ENCODE results near the gene ATPAF2.
A peak's percentile ranks its signal among the peaks of the same experiment; 100 is the strongest.

The ATPAF2 gene

GRCh38 chr17:18031955-18032354 lies 7.0 kb downstream of the ATPAF2 start:
- TF ChIP-seq CTCF (conservative IDR thresholded peaks at IDR 0.05; ENCODE audit: low read depth, low read length) = no peak
- H3K4me3 ChIP-seq (ENCODE audit: low read depth, low read length) = no peak overlapping the region
- DNase-seq (ENCODE audit: low read depth) = peak; percentile 39

- DNase-seq (ENCODE audit: low read depth) = no peak
- TF ChIP-seq CTCF (conservative IDR thresholded peaks at IDR 0.05; ENCODE audit: low read depth, low read length) = no peak
- H3K4me3 ChIP-seq (ENCODE audit: low read depth, low read length) = no peak overlapping the region
Observed at GRCh38 chr17:18028952-18029540, 9.9 kb downstream of the ATPAF2 start.

DNA sequence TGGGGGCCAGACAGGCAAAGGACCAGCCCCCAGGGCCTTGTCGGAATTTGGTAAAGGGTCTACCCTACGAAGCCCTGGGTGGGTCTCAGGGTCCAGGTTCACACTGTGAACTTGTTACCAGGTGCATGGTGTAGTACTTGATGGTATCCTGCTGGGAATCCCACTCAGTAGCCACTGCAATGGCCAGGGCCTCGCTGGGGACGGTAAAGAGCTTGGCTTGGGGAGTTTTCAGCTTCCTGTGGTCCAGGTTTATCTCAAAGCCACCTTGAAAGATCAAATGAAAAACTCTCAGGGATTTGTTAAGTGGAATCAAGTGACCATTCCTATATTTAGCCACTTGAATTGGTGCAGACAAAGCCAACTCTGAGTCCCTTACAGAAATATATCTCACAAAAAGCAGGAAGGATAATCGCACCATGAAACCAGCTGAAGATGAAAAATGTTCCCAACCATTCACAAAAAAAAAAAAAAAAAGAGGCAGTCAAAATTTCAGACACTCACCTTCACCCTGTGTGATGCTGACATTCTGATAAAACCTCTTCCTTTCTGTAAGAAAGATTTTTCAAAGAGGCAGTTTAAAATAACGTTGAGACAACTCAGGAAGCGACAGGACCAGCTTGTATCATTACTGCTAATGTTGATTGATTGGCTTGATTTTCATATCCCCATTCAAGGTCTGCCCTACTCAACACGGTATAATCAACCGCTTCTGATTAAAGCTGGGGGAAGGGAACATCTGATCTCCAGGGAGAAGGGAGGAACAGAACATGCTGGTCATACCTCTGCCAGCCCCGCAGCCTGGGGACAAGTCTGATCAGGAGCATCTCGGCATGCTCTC lies 10.6 kb downstream of the ATPAF2 start:
- H3K4me3 ChIP-seq (ENCODE audit: low read depth, low read length) = no peak overlapping the region
- TF ChIP-seq CTCF (conservative IDR thresholded peaks at IDR 0.05; ENCODE audit: low read depth, low read length) = no peak
- no peak for DNase-seq (ENCODE audit: low read depth)

DNA sequence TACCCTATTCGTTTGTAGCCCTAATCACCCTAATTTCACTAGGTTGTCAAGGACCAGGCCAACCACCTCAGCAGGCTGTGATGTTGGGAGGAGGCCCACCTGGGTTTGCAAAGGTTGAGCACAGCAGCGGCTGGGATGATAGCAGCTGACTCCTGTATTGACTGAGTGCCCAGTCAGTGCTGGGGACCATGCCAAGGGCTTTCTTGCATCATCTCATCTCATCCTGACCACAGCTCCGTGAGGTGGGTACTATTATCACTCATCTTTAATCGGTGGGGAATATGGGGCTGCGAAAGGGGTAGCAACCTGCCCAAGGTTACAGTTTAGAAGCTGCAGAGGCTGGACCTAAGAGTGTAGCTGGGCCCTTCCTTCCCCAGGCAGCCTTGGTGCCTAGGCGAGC lies 11.7 kb downstream of the ATPAF2 start:
- no peak for DNase-seq (ENCODE audit: low read depth)
- TF ChIP-seq CTCF (conservative IDR thresholded peaks at IDR 0.05; ENCODE audit: low read depth, low read length) = no peak
- no peak overlapping the region for H3K4me3 ChIP-seq (ENCODE audit: low read depth, low read length)

GRCh38 chr17:18025945-18026776 lies 12.8 kb downstream of the ATPAF2 start:
- no peak for TF ChIP-seq CTCF (conservative IDR thresholded peaks at IDR 0.05; ENCODE audit: low read depth, low read length)
- H3K4me3 ChIP-seq (ENCODE audit: low read depth, low read length) = no peak overlapping the region
- peak; percentile 79 for DNase-seq (ENCODE audit: low read depth)

- no peak for DNase-seq (ENCODE audit: low read depth)
- no peak overlapping the region for H3K4me3 ChIP-seq (ENCODE audit: low read depth, low read length)
- TF ChIP-seq CTCF (conservative IDR thresholded peaks at IDR 0.05; ENCODE audit: low read depth, low read length) = no peak
Observed at GRCh38 chr17:18025241-18025944, 13.6 kb downstream of the ATPAF2 start.

Data from choroid plexus epithelial cell (primary cell).